Vagina (tissue), 2 donors: ENCODE measurements around the gene RPAP3. TPM values are rescaled to one million over a fixed set of nuclear protein-coding genes. Genes with fewer than 3 reads are reported as not detected.
A peak's percentile ranks its signal among the peaks of the same experiment; 100 is the strongest.

ENCODE experiments used
- DNase-seq, 2 donors: peaks; one replicate each; pipeline ENCODE4 v3.0.0-alpha.2; 2017; ENCODE audit errors: extremely low spot score in 2 of 2
- H3K27ac ChIP-seq: fragments of 200-600 bp; sonication (generic); one replicate; pipeline ENCODE4 v1.5.1; 2019
- H3K27me3 ChIP-seq: fragments of 200-600 bp; sonication (generic); one replicate; pipeline ENCODE4 v1.5.1; 2019
- H3K36me3 ChIP-seq, 2 donors: fragments of 200-600 bp; sonication (generic); one replicate each; pipeline ENCODE4 v1.5.1; 2017 to 2019
- H3K4me1 ChIP-seq: fragments of 200-600 bp; sonication (generic); one replicate; pipeline ENCODE4 v1.5.1; 2019
- H3K4me3 ChIP-seq, 2 donors: fragments of 200-600 bp; sonication (generic); 1 replicate in 1 of 2; 2 replicates in 1 of 2; pipeline ENCODE4 v1.5.1; 2016 to 2019
- H3K9me3 ChIP-seq: fragments of 200-600 bp; sonication (generic); one replicate; pipeline ENCODE4 v1.5.1; 2019
- POLR2A ChIP-seq, 2 donors: fragments of 450-650 bp; IDR thresholded peaks; one replicate each; pipeline ENCODE4 v1.6.1; 2017; ENCODE audit warnings: antibody characterized with exemption in 2 of 2, mild to moderate bottlenecking in 2 of 2, moderate library complexity in 2 of 2
- POLR2AphosphoS5 ChIP-seq, 2 donors: sonication (generic); formaldehyde crosslinking; IDR thresholded peaks; one replicate each; pipeline ENCODE4 v1.9.0; 2017; ENCODE audit warnings: antibody characterized with exemption in 2 of 2, mild to moderate bottlenecking in 2 of 2, low read depth in 1 of 2; ENCODE audit not compliant: insufficient read depth in 1 of 2
- intact Hi-C: fragments of 100-400 bp; cut with DNase I; formaldehyde crosslinking; loops from one replicate; pipeline ENCODE4 v1.15.1; 2023
- total RNA-seq: library from RNA; depleted of rRNA; stranded (reverse); fragments of >200 nt; gene quantifications from one replicate; pipeline ENCODE4 v1.2.3, GENCODE V29; 2016
- TF ChIP-seq, protein P1 (sequence below), 3 experiments: fragments of 450-650 bp in 2 of 3; fragments of 200-600 bp in 1 of 3; sonication (generic) in 1 of 3; IDR thresholded peaks; one replicate each; pipeline ENCODE4 v1.5.1; 2017 to 2019; ENCODE audit warnings: antibody characterized with exemption in 3 of 3, mild to moderate bottlenecking in 2 of 3, moderate library complexity in 2 of 3

Gene RPAP3, protein sequence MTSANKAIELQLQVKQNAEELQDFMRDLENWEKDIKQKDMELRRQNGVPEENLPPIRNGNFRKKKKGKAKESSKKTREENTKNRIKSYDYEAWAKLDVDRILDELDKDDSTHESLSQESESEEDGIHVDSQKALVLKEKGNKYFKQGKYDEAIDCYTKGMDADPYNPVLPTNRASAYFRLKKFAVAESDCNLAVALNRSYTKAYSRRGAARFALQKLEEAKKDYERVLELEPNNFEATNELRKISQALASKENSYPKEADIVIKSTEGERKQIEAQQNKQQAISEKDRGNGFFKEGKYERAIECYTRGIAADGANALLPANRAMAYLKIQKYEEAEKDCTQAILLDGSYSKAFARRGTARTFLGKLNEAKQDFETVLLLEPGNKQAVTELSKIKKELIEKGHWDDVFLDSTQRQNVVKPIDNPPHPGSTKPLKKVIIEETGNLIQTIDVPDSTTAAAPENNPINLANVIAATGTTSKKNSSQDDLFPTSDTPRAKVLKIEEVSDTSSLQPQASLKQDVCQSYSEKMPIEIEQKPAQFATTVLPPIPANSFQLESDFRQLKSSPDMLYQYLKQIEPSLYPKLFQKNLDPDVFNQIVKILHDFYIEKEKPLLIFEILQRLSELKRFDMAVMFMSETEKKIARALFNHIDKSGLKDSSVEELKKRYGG
- total RNA-seq: 19.2 TPM

DNA sequence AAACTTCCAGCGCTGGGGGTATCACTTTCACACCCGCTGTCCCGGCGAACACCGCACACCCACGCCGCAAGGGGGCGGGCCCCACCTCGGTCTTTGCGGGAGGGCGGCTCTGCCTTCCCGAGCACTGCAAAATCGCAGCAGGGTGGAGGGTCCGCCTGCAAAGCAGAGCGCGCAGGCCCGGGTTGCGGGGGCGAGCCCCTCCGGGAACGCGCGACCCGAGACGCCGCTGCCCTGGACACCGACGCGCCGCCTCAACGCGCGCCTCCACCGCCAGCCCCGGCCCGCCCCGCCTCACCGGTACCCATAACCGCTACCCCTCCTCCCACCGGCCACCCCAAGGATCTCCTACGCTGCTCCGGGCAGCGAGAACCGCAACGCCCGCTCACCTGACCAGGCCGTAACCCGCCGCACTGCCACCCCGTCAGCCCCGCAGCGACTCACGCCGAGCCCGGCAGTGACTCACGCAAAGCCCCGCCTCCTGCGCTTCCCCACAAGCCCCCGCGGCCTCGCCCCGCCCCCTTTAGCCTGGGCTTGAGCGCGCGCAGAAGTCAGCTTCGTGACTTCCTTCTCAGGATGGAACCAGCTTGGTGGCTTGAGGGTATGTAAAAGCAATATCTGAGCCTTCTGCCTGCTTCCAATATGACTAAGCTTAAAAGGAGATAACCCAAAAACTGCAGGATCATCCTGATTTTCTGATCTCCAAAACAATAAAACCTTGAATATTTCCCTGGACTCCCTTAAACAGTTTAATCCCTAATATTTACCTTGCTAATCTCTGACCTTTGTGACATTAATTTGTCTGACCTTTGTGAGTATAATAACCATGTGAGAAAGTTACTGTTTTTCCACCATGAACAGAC is at the start of gene RPAP3:
Gene RPAP3 (minus strand): TSS at position 465 of the 860 bp plus-strand sequence. CDS start 3,190 bp downstream, outside the sequence.
- Histone ChIP-seq H3K27ac (peak within 1 kb of the TSS; percentile 93), H3K4me1 (peaks cover 41% of the 10 kb centered on the region), H3K9me3 (no peaks in the 10 kb centered on the region), H3K4me3 (peak within 1 kb of the TSS; percentile 79 to 84), H3K27me3 (no peaks in the 10 kb centered on the region), H3K36me3 (no peaks in the 10 kb centered on the region)
- intact Hi-C loops: no loop called here
- DNase-seq: peak in 1 of 2 donors; percentile 88
- TF ChIP-seq POLR2AphosphoS5 (IDR thresholded peaks at IDR 0.05; ENCODE audit: insufficient read depth in 1 of 2, low read depth in 1 of 2) (peak; percentile 92 to 95), POLR2A (IDR thresholded peaks at IDR 0.05) (peak in 1 of 2 donors; percentile 73)
- TF ChIP-seq, protein P1, sequence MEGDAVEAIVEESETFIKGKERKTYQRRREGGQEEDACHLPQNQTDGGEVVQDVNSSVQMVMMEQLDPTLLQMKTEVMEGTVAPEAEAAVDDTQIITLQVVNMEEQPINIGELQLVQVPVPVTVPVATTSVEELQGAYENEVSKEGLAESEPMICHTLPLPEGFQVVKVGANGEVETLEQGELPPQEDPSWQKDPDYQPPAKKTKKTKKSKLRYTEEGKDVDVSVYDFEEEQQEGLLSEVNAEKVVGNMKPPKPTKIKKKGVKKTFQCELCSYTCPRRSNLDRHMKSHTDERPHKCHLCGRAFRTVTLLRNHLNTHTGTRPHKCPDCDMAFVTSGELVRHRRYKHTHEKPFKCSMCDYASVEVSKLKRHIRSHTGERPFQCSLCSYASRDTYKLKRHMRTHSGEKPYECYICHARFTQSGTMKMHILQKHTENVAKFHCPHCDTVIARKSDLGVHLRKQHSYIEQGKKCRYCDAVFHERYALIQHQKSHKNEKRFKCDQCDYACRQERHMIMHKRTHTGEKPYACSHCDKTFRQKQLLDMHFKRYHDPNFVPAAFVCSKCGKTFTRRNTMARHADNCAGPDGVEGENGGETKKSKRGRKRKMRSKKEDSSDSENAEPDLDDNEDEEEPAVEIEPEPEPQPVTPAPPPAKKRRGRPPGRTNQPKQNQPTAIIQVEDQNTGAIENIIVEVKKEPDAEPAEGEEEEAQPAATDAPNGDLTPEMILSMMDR (IDR thresholded peaks at IDR 0.05): peak; percentile 54 to 79 (median 64)

DNA sequence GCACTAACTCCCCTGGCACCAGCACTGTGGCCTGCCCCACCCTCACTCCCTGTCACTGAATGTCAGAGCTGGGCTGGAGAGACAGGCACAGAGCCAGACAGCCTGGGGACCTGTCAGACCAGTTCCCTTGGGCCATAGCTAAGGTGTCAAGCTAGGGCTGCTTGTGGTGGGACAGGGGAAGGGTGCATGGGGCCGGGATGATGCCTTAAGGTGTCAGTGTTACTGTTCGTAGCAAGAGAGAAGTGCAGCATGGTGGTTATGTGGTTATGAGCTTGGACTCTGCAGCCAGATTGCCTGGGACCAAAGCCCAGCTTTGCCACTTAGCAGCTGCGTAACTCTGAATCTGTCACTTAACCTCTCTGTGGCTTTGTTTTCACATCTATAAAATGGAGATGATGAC is 49.1 kb upstream of the RPAP3 start:
- peaks cover 78% of the 10 kb centered on the region for H3K4me1 ChIP-seq
- H3K27me3 ChIP-seq: no peaks in the 10 kb centered on the region
- TF ChIP-seq, protein P1 (IDR thresholded peaks at IDR 0.05): no peak
- TF ChIP-seq POLR2AphosphoS5 (IDR thresholded peaks at IDR 0.05; ENCODE audit: insufficient read depth in 1 of 2, low read depth in 1 of 2) (no peak), POLR2A (IDR thresholded peaks at IDR 0.05) (no peak)
- H3K27ac ChIP-seq: peak overlapping the region; percentile 66
- no peak for DNase-seq
- peaks cover 0 to 8% of the 10 kb centered on the region in 2 donors for H3K36me3 ChIP-seq
- no peaks in the 10 kb centered on the region for H3K9me3 ChIP-seq
- H3K4me3 ChIP-seq: peak overlapping the region; percentile 13 to 50
- intact Hi-C loops: no loop called here

DNA sequence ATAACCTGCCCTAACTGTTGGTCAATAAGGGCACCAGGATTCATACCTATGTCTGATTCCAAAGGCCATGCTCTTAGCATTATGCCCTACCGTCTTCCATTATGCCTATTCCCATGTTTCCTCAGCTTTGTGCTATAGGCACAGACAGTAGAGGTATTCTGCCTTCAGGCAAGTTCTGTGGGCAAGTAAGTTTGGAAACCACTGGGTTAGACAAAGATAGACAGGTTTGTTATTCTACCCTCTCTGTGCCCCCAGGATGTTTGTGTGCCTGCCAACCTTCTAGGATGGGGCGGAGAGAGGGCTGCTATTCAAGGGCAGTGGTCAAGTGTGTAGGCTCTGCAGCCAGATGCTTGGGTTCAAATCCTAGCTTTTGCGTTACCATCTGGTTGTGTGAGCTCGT is 48.3 kb upstream of the RPAP3 start:
- H3K9me3 ChIP-seq: no peaks in the 10 kb centered on the region
- H3K27ac ChIP-seq: peak overlapping the region; percentile 66
- TF ChIP-seq, protein P1 (IDR thresholded peaks at IDR 0.05): no peak
- TF ChIP-seq POLR2AphosphoS5 (IDR thresholded peaks at IDR 0.05; ENCODE audit: insufficient read depth in 1 of 2, low read depth in 1 of 2) (no peak), POLR2A (IDR thresholded peaks at IDR 0.05) (no peak)
- peaks cover 71% of the 10 kb centered on the region for H3K4me1 ChIP-seq
- no peak for DNase-seq
- intact Hi-C loops: no loop called here
- no peaks in the 10 kb centered on the region for H3K27me3 ChIP-seq
- H3K4me3 ChIP-seq: no peak overlapping the region
- peaks cover 0 to 8% of the 10 kb centered on the region in 2 donors for H3K36me3 ChIP-seq

GRCh38 chr12:47753021-47754001 is 47.5 kb upstream of the RPAP3 start:
- Histone ChIP-seq H3K27ac (peak overlapping the region; percentile 66), H3K9me3 (no peaks in the 10 kb centered on the region), H3K36me3 (peaks cover 0 to 8% of the 10 kb centered on the region in 2 donors), H3K4me1 (peaks cover 67% of the 10 kb centered on the region), H3K4me3 (no peak overlapping the region), H3K27me3 (no peaks in the 10 kb centered on the region)
- TF ChIP-seq, protein P1 (IDR thresholded peaks at IDR 0.05): no peak
- peak; percentile 63 to 70 for TF ChIP-seq POLR2AphosphoS5 (IDR thresholded peaks at IDR 0.05; ENCODE audit: insufficient read depth in 1 of 2, low read depth in 1 of 2)
- intact Hi-C loops: no loop called here
- DNase-seq: no peak
